ENCODE measurements around the gene TRAF1.

The TRAF1 gene

GRCh38 chr9:120860083-120860482 is 66.5 kb downstream of the TRAF1 start:
- no peak for TF ChIP-seq CTCF (IDR thresholded peaks at IDR 0.05; ENCODE audit: low read depth, low read length)
- no peak for DNase-seq (ENCODE audit: low read depth in 2 of 2)
- no peak overlapping the region for H3K4me3 ChIP-seq (replicated peaks in 1 of 2; ENCODE audit: low read depth in 2 of 2, low read length in 2 of 2)

GRCh38 chr9:120859361-120859760 is 67.2 kb downstream of the TRAF1 start:
- no peak for TF ChIP-seq CTCF (IDR thresholded peaks at IDR 0.05; ENCODE audit: low read depth, low read length)
- no peak for DNase-seq (ENCODE audit: low read depth in 2 of 2)
- no peak overlapping the region for H3K4me3 ChIP-seq (replicated peaks in 1 of 2; ENCODE audit: low read depth in 2 of 2, low read length in 2 of 2)

- no peak overlapping the region for H3K4me3 ChIP-seq (replicated peaks in 1 of 2; ENCODE audit: low read depth in 2 of 2, low read length in 2 of 2)
- DNase-seq (ENCODE audit: low read depth in 2 of 2), result no peak
- no peak for TF ChIP-seq CTCF (IDR thresholded peaks at IDR 0.05; ENCODE audit: low read depth, low read length)
Measured at GRCh38 chr9:120857902-120858301, 68.7 kb downstream of the TRAF1 start.

- no peak for DNase-seq (ENCODE audit: low read depth in 2 of 2)
- TF ChIP-seq CTCF (IDR thresholded peaks at IDR 0.05; ENCODE audit: low read depth, low read length), result no peak
- no peak overlapping the region for H3K4me3 ChIP-seq (replicated peaks in 1 of 2; ENCODE audit: low read depth in 2 of 2, low read length in 2 of 2)
Measured at GRCh38 chr9:120857481-120857880, 69.1 kb downstream of the TRAF1 start.

- H3K4me3 ChIP-seq (replicated peaks in 1 of 2; ENCODE audit: low read depth in 2 of 2, low read length in 2 of 2), result no peak overlapping the region
- no peak for DNase-seq (ENCODE audit: low read depth in 2 of 2)
- no peak for TF ChIP-seq CTCF (IDR thresholded peaks at IDR 0.05; ENCODE audit: low read depth, low read length)
Measured at GRCh38 chr9:120856700-120857099, 69.9 kb downstream of the TRAF1 start.

- no peak for TF ChIP-seq CTCF (IDR thresholded peaks at IDR 0.05; ENCODE audit: low read depth, low read length)
- no peak for DNase-seq (ENCODE audit: low read depth in 2 of 2)
- H3K4me3 ChIP-seq (replicated peaks in 1 of 2; ENCODE audit: low read depth in 2 of 2, low read length in 2 of 2), result no peak overlapping the region
Measured at GRCh38 chr9:120855827-120856670, 70.5 kb downstream of the TRAF1 start.
